ENCODE measurements around the gene LSM11.

Gene LSM11

DNA sequence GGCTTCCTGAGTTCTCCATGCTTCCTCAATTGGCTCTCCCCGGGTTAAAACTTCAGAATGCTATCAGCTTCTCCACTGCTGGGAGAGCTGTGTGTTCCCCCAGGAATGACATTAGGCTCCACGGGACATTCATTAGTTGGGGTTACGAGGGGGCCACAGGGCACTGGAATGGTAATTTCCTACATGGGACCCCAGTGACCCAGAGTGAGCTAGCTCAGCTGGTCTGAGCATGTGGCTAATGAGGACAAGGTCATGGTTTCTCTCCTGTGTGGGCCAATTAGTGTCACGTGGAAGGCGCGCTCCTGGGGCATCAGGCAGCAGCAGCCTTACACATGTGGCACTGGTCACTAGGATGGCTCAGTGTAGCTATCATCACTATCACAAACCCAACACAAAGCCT is 21.0 kb downstream of the LSM11 start:
- TF ChIP-seq GABPA (IDR thresholded peaks at IDR 0.05; ENCODE audit: low read depth) = no peak
- TF ChIP-seq, protein P1, sequence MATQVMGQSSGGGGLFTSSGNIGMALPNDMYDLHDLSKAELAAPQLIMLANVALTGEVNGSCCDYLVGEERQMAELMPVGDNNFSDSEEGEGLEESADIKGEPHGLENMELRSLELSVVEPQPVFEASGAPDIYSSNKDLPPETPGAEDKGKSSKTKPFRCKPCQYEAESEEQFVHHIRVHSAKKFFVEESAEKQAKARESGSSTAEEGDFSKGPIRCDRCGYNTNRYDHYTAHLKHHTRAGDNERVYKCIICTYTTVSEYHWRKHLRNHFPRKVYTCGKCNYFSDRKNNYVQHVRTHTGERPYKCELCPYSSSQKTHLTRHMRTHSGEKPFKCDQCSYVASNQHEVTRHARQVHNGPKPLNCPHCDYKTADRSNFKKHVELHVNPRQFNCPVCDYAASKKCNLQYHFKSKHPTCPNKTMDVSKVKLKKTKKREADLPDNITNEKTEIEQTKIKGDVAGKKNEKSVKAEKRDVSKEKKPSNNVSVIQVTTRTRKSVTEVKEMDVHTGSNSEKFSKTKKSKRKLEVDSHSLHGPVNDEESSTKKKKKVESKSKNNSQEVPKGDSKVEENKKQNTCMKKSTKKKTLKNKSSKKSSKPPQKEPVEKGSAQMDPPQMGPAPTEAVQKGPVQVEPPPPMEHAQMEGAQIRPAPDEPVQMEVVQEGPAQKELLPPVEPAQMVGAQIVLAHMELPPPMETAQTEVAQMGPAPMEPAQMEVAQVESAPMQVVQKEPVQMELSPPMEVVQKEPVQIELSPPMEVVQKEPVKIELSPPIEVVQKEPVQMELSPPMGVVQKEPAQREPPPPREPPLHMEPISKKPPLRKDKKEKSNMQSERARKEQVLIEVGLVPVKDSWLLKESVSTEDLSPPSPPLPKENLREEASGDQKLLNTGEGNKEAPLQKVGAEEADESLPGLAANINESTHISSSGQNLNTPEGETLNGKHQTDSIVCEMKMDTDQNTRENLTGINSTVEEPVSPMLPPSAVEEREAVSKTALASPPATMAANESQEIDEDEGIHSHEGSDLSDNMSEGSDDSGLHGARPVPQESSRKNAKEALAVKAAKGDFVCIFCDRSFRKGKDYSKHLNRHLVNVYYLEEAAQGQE (IDR thresholded peaks at IDR 0.05; ENCODE audit: insufficient replicate concordance, low read depth) = no peak
- TF ChIP-seq SPI1 (IDR thresholded peaks at IDR 0.05; ENCODE audit: borderline replicate concordance, low read depth) = no peak
- TF ChIP-seq POLR2AphosphoS5 (IDR thresholded peaks at IDR 0.05; ENCODE audit: low read depth) = no peak
- TF ChIP-seq, protein P2, sequence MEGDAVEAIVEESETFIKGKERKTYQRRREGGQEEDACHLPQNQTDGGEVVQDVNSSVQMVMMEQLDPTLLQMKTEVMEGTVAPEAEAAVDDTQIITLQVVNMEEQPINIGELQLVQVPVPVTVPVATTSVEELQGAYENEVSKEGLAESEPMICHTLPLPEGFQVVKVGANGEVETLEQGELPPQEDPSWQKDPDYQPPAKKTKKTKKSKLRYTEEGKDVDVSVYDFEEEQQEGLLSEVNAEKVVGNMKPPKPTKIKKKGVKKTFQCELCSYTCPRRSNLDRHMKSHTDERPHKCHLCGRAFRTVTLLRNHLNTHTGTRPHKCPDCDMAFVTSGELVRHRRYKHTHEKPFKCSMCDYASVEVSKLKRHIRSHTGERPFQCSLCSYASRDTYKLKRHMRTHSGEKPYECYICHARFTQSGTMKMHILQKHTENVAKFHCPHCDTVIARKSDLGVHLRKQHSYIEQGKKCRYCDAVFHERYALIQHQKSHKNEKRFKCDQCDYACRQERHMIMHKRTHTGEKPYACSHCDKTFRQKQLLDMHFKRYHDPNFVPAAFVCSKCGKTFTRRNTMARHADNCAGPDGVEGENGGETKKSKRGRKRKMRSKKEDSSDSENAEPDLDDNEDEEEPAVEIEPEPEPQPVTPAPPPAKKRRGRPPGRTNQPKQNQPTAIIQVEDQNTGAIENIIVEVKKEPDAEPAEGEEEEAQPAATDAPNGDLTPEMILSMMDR (IDR thresholded peaks at IDR 0.05; ENCODE audit: insufficient read depth, low read length) = no peak
- Histone ChIP-seq H3K4me3 (replicated peaks; ENCODE audit: insufficient read depth, low read length) (no peak overlapping the region), H3K27me3 (ENCODE audit: insufficient read depth, poor library complexity, severe bottlenecking) (no peaks in the 10 kb centered on the region), H3K27ac (replicated peaks) (no peak overlapping the region)
- DNase-seq (ENCODE audit: low read depth in 1 of 2, low spot score in 1 of 2) = no peak

DNA sequence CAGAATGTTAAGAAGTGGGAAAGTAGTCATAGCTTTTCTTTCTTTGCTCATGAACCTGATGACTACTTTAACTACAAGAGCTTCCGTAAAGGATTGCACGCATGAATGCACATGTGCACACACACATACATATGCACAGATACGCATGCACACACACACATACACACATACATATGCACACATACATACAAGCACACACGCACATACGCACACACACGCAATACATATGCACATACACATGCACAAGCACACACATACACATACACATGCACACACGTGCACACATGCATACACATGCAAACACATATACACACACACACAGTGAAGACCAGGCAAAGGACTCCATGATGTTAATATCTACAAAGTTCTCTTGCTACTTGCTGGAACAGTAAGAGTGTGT is 22.9 kb downstream of the LSM11 start:
- DNase-seq (ENCODE audit: low read depth in 1 of 2, low spot score in 1 of 2) = no peak
- Histone ChIP-seq H3K4me3 (replicated peaks; ENCODE audit: insufficient read depth, low read length) (no peak overlapping the region), H3K27ac (replicated peaks) (no peak overlapping the region), H3K27me3 (ENCODE audit: insufficient read depth, poor library complexity, severe bottlenecking) (no peaks in the 10 kb centered on the region)
- TF ChIP-seq GABPA (IDR thresholded peaks at IDR 0.05; ENCODE audit: low read depth) = no peak
- TF ChIP-seq, protein P2 (IDR thresholded peaks at IDR 0.05; ENCODE audit: insufficient read depth, low read length) = no peak
- no peak for TF ChIP-seq SPI1 (IDR thresholded peaks at IDR 0.05; ENCODE audit: borderline replicate concordance, low read depth)
- TF ChIP-seq, protein P1 (IDR thresholded peaks at IDR 0.05; ENCODE audit: insufficient replicate concordance, low read depth) = no peak
- TF ChIP-seq POLR2AphosphoS5 (IDR thresholded peaks at IDR 0.05; ENCODE audit: low read depth) = no peak

DNA sequence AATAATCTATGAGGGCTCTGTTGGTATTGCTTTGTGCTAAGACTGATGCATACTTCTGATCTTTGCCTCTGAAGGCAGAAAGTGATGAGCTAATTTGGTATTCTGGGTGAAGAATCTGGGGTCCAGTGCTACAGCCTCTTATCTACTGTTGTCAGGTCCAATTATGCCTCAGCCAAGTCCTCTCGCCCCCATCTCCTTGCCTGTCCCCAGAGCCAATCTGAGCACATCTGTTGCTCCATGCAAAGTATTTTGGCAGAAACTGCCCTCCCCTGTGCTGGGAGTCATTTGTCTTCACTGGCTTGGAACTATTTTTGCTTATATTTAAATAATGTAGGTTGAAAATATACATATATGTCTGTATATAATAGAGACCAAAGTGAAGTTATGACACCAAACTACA is 23.4 kb downstream of the LSM11 start:
- no peak for TF ChIP-seq GABPA (IDR thresholded peaks at IDR 0.05; ENCODE audit: low read depth)
- TF ChIP-seq, protein P1 (IDR thresholded peaks at IDR 0.05; ENCODE audit: insufficient replicate concordance, low read depth) = no peak
- no peak for TF ChIP-seq SPI1 (IDR thresholded peaks at IDR 0.05; ENCODE audit: borderline replicate concordance, low read depth)
- TF ChIP-seq POLR2AphosphoS5 (IDR thresholded peaks at IDR 0.05; ENCODE audit: low read depth) = no peak
- TF ChIP-seq, protein P2 (IDR thresholded peaks at IDR 0.05; ENCODE audit: insufficient read depth, low read length) = no peak
- Histone ChIP-seq H3K27ac (replicated peaks) (no peak overlapping the region), H3K27me3 (ENCODE audit: insufficient read depth, poor library complexity, severe bottlenecking) (no peaks in the 10 kb centered on the region), H3K4me3 (replicated peaks; ENCODE audit: insufficient read depth, low read length) (no peak overlapping the region)
- DNase-seq (ENCODE audit: low read depth in 1 of 2, low spot score in 1 of 2) = no peak

All from HL-60 (cell line).